ENCODE data around the gene TGFBR2.
A peak's percentile ranks its signal among the peaks of the same experiment; 100 is the strongest.

The TGFBR2 gene

DNA sequence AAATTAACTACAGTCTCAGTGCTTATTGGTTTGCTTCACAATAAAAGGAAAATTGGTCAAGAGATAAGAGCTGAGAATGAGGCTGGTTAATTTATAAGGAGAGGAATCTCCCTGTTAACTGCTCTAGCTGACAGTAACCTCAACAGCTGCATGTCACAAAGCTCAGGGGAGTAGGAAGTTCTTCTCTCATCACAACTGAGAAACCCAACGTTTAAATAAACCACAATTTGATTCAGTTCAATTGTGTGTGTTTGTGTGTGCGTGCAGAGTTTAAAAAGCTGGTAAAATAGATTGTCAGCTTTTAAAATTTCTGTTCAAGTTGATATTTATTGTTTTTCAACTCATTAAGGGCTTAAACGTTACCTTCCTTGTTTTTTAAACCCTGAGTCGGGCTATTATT, 3.5 kb upstream of the TGFBR2 start:
- DNase-seq (ENCODE audit: low spot score), result no peak

DNA sequence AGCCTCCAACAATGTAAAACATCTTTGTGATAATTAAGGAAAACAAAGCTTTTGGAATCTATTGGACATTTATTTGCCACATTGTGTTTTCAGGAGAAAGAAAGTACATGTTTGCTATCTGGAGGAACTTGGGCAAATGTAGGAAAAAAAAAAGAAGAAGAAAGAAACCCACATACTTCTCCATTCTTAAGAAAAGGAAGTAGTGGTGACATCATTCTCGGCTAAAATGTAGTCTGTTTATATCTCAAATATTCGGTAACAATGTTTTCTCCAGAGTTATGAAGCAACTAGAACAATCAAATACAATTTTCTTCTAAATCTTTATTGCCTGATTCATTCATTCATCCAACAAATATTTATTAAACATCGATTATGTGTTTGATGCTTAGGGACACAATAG, 2.3 kb upstream of the TGFBR2 start:
- no peak for DNase-seq (ENCODE audit: low spot score)

DNA sequence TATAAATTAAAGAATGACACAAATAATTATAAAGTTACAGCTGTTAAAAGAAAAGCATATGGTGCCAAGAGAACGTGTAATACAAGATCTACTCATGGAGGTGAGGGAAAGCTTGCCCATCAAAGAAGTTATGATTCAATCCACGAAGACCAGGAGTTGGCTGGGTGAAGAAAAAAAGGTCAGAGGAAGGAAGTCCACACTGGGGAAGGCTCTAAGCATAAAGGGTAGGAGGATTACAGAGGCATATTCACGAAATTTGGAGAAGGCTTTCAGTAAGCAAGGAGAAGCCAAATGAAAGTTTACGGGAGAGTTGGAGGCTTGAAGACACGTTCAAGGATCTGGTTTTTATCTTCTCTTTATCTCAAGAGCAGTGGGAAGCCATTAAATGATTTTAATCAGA, 1.8 kb upstream of the TGFBR2 start:
- no peak for DNase-seq (ENCODE audit: low spot score)

DNA sequence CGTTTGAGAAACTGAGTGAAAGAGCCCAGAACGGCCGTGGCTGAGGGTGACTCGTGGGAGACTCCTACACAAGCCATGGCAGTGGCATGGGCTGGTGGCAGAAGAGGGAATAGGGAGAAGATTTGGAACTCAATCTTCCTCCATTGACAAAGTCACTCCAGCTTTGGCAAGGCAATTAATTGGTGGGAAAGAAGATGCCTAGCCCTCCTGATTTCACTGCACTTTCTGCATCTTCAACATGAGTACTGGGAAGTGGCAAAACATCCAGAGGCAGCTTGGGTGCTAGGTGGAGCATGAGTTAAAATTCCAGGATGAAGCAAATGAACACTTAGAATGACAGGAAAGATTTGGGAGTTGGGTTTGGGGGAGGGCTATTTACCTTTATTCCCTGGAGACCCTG, 1.4 kb upstream of the TGFBR2 start:
- no peak for DNase-seq (ENCODE audit: low spot score)

GRCh38 chr3:30605706-30606300, 598 bp upstream of the TGFBR2 start:
- DNase-seq (ENCODE audit: low spot score), result no peak

- peak; percentile 77 for DNase-seq (ENCODE audit: low spot score)
Measured at GRCh38 chr3:30607032-30607833, 832 bp downstream of the TGFBR2 start.

GRCh38 chr3:30608598-30608947, 2.2 kb downstream of the TGFBR2 start:
- DNase-seq (ENCODE audit: low spot score), result no peak

DNA sequence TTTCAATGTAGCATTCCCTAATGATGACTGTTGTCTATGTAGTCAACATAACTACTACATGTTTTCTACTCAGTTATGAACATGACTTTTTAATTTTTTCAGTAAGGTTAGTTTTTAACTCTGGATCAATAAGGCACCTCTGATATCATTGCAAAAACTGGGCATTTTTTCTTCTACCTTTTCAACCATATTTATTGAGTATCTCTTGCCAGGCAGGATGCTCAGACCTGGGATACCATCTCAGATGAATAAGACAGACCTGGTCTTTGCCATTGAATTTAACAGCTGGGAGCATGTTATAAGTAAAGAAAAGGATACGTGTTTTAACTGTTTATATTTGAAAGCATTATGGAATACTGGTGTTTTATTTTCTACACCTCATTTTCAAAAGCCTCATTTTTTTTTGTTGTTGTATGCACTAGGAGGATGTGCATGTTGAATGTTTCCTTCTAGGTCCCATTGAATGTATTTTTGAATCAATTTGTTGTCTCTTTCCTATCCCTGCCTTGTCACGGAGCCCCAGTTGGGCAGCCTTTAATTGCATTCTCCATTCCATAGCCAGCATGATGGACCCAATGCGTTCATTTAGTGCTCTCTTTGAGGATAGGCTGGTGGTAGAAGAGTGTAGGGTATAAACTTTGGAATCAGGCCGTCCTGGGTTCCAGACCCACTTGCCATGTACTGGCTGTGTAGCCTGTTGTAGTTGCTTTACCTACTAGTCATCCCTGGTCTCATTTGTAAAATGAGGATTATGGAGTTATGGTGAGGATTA, 3.7 kb downstream of the TGFBR2 start:
- DNase-seq (ENCODE audit: low spot score), result no peak

- no peak for DNase-seq (ENCODE audit: low spot score)
Measured at GRCh38 chr3:30610702-30611368, 4.4 kb downstream of the TGFBR2 start.

DNA sequence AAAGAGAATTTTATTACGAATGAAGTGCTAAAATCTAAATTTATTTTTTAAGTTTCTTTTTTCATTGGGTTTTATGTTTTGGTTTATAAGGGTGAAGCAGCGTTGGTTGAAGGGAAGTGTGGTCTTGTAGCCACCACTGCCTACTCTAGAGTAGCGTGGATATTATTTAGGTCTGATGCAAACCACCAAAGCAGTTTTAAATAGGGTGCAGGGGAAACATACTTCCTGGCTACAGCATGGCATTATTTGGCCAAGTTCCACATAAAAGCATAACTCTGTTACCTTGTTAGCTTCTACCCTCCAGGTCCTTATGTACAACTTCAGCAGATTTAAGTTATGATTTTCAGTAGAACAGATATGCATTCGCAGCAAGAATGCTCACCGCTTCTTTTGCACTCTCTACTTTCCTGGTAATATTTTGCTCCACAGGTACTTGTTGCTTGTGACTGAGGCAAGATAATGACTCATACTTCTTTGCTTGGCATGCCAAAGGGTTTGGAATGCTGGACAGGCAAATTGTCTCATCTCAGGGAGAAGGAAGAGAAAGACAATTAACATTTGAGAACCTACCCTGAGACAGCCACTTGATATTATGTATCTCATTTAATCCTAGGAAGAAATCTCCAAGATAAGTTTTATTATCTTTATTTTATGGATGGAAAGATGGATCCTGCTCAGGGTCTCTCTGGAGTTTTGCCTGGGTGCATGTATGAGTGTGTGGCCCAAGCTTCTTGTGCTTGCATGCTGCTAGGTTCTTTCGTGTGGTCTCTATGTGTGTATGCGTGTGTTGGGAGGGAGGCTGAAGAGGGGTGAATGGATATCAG, 5.4 kb downstream of the TGFBR2 start:
- no peak for DNase-seq (ENCODE audit: low spot score)

GRCh38 chr3:30612437-30613132, 6.2 kb downstream of the TGFBR2 start:
- no peak for DNase-seq (ENCODE audit: low spot score)

GRCh38 chr3:30613133-30613825, 6.9 kb downstream of the TGFBR2 start:
- no peak for DNase-seq (ENCODE audit: low spot score)

- DNase-seq (ENCODE audit: low spot score), result no peak
Measured at GRCh38 chr3:30614373-30614772, 8.0 kb downstream of the TGFBR2 start.

DNA sequence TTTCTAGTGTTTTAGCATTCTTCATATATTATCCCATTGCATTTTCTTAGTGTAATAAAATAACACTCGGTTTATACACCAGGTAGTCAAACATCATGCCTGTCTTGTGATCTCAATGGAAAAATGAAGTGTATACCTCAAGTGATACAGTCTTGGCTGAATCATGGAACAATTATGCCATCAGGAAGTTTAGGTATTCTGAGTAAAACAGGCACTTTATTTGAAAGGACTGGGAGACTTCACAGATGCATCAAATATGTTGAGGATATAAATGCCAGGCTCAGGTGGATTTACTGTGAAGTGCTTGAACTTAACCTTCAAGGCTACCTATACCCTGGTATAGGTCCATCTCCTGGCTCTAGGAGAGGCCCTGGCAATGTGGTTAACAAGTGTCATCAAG, 8.5 kb downstream of the TGFBR2 start:
- no peak for DNase-seq (ENCODE audit: low spot score)

GRCh38 chr3:30615615-30616346, 9.4 kb downstream of the TGFBR2 start:
- DNase-seq (ENCODE audit: low spot score), result no peak

DNA sequence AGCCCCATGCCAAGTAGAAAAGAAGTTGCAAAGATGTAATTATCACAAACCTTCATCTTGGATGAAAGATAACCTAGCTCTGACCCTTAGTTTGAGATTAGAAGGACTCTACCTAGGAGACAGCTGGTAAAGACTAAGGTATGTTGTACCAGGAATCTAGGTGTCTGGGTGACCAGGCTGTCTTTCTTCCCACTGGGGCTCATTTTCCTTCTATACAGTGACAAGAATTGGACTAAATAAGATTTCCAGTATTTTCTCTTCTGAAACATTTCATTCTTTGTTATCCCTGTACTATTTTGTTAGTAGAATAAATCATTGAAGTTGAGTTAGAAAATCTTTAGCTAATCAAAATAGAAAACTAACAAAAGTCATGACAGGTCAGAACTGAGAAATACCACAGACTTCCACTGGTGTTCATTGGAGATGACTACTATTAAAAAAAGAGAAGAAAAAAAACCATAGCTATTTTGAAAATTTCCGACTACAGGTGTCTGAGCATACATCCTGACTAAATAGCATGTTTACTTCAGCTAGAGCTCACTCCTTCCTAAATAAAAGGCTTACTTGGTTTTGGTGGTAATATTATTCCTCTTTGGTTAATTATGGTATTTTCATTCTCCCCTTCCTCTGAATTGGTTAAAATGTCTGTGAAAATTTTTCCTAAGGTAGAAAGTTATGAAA, 10.1 kb downstream of the TGFBR2 start:
- DNase-seq (ENCODE audit: low spot score), result no peak

- no peak for DNase-seq (ENCODE audit: low spot score)
Measured at GRCh38 chr3:30617069-30617468, 10.7 kb downstream of the TGFBR2 start.

GRCh38 chr3:30617653-30618052, 11.3 kb downstream of the TGFBR2 start:
- no peak for DNase-seq (ENCODE audit: low spot score)

GRCh38 chr3:30618526-30618925, 12.1 kb downstream of the TGFBR2 start:
- no peak for DNase-seq (ENCODE audit: low spot score)
